B cell (primary cell): ENCODE data around the gene ADAMTS20. TPM values are rescaled to one million over a fixed set of nuclear protein-coding genes. Genes with fewer than 3 reads are reported as not detected.
"Not testable (repeated sequence)": the region's sequence is repeated elsewhere in the genome, so short reads cannot be mapped to it uniquely, and the experiment has no call there.

Experiments used
- ATAC-seq: fragments of 200-7000 bp; cut with Tn5 transposase; one replicate; pipeline ENCODE4 v1.10.0; 2021; ENCODE audit warnings: low read depth, mild to moderate bottlenecking, moderate number of reproducible peaks, moderate library complexity
- CTCF ChIA-PET: fragments of 350-600 bp; sonication (Branson Sonifier 250); formaldehyde crosslinking; loops from one replicate; lab custom pipeline; 2021; ENCODE audit warnings: antibody characterized with exemption, inconsistent platforms; lab: Charles Lee
- POLR2A ChIA-PET: fragments of 350-600 bp; sonication (Branson Sonifier 250); formaldehyde crosslinking; loops from one replicate; lab custom pipeline; 2021; ENCODE audit warnings: antibody characterized with exemption; lab: Charles Lee
- DNase-seq: peaks from one replicate; pipeline ENCODE4 v3.0.0; 2013
- H2AFZ ChIP-seq: 2 replicates; pipeline ENCODE4 v1.6.1; 2012; ENCODE audit warnings: mild to moderate bottlenecking, low read depth, low read length; ENCODE audit not compliant: insufficient read depth, poor library complexity, severe bottlenecking
- H3K27ac ChIP-seq, 2 donors: 1 replicate in 1 of 2; 2 replicates in 1 of 2; pipeline ENCODE4 v1.5.1; 2012 to 2013; ENCODE audit warnings: low read length in 2 of 2, mild to moderate bottlenecking in 2 of 2, moderate library complexity in 1 of 2
- H3K27me3 ChIP-seq, 4 experiments: fragments of 200-600 bp in 1 of 4; sonication (generic) in 1 of 4; replicated peaks in 1 of 4; 1 replicate in 2 of 4; 2 replicates in 2 of 4; pipeline versions ENCODE4 v1.6.1 to v1.7.0; 2013 to 2016; ENCODE audit warnings: low read length in 3 of 4, mild to moderate bottlenecking in 2 of 4, mixed read lengths in 1 of 4, moderate library complexity in 1 of 4; ENCODE audit not compliant: insufficient read depth in 4 of 4, control insufficient read depth in 3 of 4; ENCODE audit errors: control extremely low read depth in 1 of 4
- H3K36me3 ChIP-seq, 2 experiments: replicated peaks in 1 of 2; 1 replicate in 1 of 2; 2 replicates in 1 of 2; pipeline versions ENCODE4 v1.6.1 to v1.7.1; 2013; ENCODE audit warnings: low read length in 1 of 2; ENCODE audit not compliant: insufficient read depth in 2 of 2, control insufficient read depth in 1 of 2; ENCODE audit errors: control extremely low read depth in 1 of 2, extremely low read depth in 1 of 2
- H3K4me1 ChIP-seq, 2 donors: fragments of 200-600 bp in 1 of 2; sonication (generic) in 1 of 2; 1 replicate in 1 of 2; 2 replicates in 1 of 2; pipeline versions ENCODE4 v1.5.1 to v1.6.1; 2013 to 2017; ENCODE audit warnings: low read length in 2 of 2; ENCODE audit not compliant: control insufficient read depth in 2 of 2, insufficient read depth in 2 of 2
- H3K4me2 ChIP-seq: replicated peaks from 2 replicates; pipeline ENCODE3; 2012; ENCODE audit warnings: mild to moderate bottlenecking, low read depth, low read length; ENCODE audit not compliant: poor library complexity, severe bottlenecking
- H3K4me3 ChIP-seq, 5 experiments: fragments of 200-600 bp in 1 of 5; sonication (generic) in 1 of 5; 1 replicate in 3 of 5; 2 replicates in 2 of 5; pipeline versions ENCODE4 v1.5.1 to v1.7.0; 2011 to 2016; ENCODE audit warnings: low read length in 4 of 5, mild to moderate bottlenecking in 4 of 5, low read depth in 2 of 5, control low read depth in 1 of 5, moderate library complexity in 1 of 5; ENCODE audit not compliant: insufficient read depth in 1 of 5; ENCODE audit errors: control extremely low read depth in 1 of 5, extremely low read depth in 1 of 5
- H3K79me2 ChIP-seq: fragments of 200-600 bp; sonication (generic); one replicate; pipeline ENCODE4 v1.6.0; 2016; ENCODE audit warnings: low read length; ENCODE audit not compliant: control insufficient read depth, insufficient read depth
- H3K9ac ChIP-seq: fragments of 200-600 bp; sonication (generic); 2 replicates; pipeline ENCODE4 v1.6.1; 2017; ENCODE audit warnings: mild to moderate bottlenecking, low read length, moderate library complexity
- H3K9me3 ChIP-seq, 3 donors: one replicate each; pipeline versions ENCODE4 v1.6.1 to v1.7.1; 2013; ENCODE audit warnings: low read length in 2 of 3; ENCODE audit not compliant: control insufficient read depth in 2 of 3, insufficient read depth in 1 of 3; ENCODE audit errors: control extremely low read depth in 1 of 3
- H4K20me1 ChIP-seq: 2 replicates; pipeline ENCODE4 v1.6.0; 2012; ENCODE audit warnings: mild to moderate bottlenecking, low read length; ENCODE audit not compliant: insufficient read depth, control insufficient read depth, poor library complexity, severe bottlenecking
- H3K27ac Mint-ChIP-seq: one replicate; pipeline ENCODE4 v1.8.0; 2021; ENCODE audit warnings: mixed read lengths
- H3K27me3 Mint-ChIP-seq: one replicate; pipeline ENCODE4 v1.8.0; 2021; ENCODE audit warnings: mixed read lengths
- H3K4me1 Mint-ChIP-seq: one replicate; pipeline ENCODE4 v1.8.0; 2021; ENCODE audit warnings: mixed read lengths
- H3K4me3 Mint-ChIP-seq: one replicate; pipeline ENCODE4 v1.8.0; 2021; ENCODE audit warnings: mixed read lengths
- H3K9me3 Mint-ChIP-seq: one replicate; pipeline ENCODE4 v1.8.0; 2022; ENCODE audit warnings: mixed read lengths; ENCODE audit not compliant: insufficient read depth
- EZH2 ChIP-seq: IDR thresholded peaks from 2 replicates; pipeline ENCODE4 v1.6.1; 2012; ENCODE audit warnings: borderline replicate concordance, low read depth, mild to moderate bottlenecking, moderate library complexity, low read length; ENCODE audit not compliant: insufficient read depth, poor library complexity, severe bottlenecking
- WGBS: methylation state at CpG from one replicate; pipeline ENCODE4 v1.1.5; 2013; ENCODE audit warnings: missing lambda C conversion rate; ENCODE audit not compliant: insufficient coverage; 5-methylcytosine and 5-hydroxymethylcytosine counted together
- intact Hi-C: fragments of 100-400 bp; cut with micrococcal nuclease; formaldehyde crosslinking; loops from one replicate; pipeline ENCODE4 v1.10.0; 2022
- polyA plus RNA-seq: library from polyadenylated mRNA; depleted of rRNA; stranded (reverse); fragments of >200 nt; gene quantifications from 2 replicates; pipeline ENCODE4 v1.2.3, GENCODE V29; 2012
- total RNA-seq, 2 donors: library from RNA; stranded (reverse); fragments of 120-200 nt in 1 of 2; gene quantifications; 1 replicate in 1 of 2; 2 replicates in 1 of 2; pipeline versions ENCODE4 v1.2.3 to v1.2.4, GENCODE V29; 2013 to 2022
- TF ChIP-seq, protein P1 (sequence below): fragments of 200-600 bp; IDR thresholded peaks from one replicate; pipeline ENCODE4 v1.8.0; 2022; ENCODE audit warnings: antibody characterized with exemption, mild to moderate bottlenecking

The ADAMTS20 gene
- total and polyA plus RNA-seq, 2 donors (not counting 1 experiment from before 2014, with no cell fraction given), result not detected

DNA sequence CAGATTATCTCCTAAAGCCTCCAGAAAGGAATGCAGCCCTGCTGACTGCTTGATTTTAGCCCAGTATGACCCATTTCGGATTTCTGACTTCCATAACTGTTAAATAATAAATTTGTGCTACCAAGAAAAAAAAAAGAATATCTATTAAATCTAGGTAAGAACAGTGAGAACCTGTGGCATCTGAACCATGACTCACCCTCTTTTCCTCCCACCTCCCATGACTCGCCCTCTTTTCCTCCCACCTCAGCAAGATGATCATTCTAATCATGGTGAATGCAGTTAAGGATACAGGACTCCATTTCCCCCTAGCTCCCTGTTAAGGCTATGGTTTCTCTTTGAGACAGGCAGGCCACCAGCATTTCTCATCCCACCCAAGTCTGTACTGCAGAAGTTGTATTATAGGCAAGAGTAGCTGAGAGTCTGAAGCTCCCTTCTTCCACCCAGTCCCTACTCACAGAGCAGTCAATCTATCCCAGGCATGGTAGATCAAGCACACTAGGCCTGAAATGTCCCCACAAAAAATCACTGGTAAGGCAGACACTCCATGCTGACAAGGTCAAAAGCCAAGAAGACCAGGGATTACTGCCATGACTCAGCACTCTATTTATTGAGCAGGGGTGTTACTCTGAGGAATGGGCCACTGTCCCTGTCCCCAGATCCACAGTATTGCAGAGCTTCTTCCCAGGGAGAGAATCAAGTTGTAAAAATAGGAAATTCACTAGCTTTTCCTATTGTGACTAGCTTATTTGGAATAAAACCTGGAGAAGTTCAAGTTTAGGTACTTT lies 188.9 kb downstream of the ADAMTS20 start:
- H3K9ac ChIP-seq, result no peak overlapping the region
- H3K4me3 ChIP-seq, result no peak overlapping the region
- TF ChIP-seq, protein P1, sequence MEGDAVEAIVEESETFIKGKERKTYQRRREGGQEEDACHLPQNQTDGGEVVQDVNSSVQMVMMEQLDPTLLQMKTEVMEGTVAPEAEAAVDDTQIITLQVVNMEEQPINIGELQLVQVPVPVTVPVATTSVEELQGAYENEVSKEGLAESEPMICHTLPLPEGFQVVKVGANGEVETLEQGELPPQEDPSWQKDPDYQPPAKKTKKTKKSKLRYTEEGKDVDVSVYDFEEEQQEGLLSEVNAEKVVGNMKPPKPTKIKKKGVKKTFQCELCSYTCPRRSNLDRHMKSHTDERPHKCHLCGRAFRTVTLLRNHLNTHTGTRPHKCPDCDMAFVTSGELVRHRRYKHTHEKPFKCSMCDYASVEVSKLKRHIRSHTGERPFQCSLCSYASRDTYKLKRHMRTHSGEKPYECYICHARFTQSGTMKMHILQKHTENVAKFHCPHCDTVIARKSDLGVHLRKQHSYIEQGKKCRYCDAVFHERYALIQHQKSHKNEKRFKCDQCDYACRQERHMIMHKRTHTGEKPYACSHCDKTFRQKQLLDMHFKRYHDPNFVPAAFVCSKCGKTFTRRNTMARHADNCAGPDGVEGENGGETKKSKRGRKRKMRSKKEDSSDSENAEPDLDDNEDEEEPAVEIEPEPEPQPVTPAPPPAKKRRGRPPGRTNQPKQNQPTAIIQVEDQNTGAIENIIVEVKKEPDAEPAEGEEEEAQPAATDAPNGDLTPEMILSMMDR, result no peak
- TF ChIP-seq EZH2, result no peak
- no peaks in the 10 kb centered on the region for H4K20me1 ChIP-seq
- no peaks in the 10 kb centered on the region for H3K27me3 ChIP-seq
- no peaks in the 10 kb centered on the region for H3K36me3 ChIP-seq
- H3K79me2 ChIP-seq, result no peaks in the 10 kb centered on the region
- CTCF ChIA-PET, result no interaction called here
- POLR2A ChIA-PET, result no interaction called here
- H3K27ac ChIP-seq, result no peak overlapping the region
- no peaks in the 10 kb centered on the region for H3K4me1 ChIP-seq
- no peak overlapping the region for H2AFZ ChIP-seq
- Mint-ChIP-seq H3K27ac (no peak overlapping the region), H3K4me1 (no peaks in the 10 kb centered on the region), H3K27me3 (no peaks in the 10 kb centered on the region), H3K9me3 (no peaks in the 10 kb centered on the region), H3K4me3 (no peak overlapping the region)
- H3K9me3 ChIP-seq, result no peaks in the 10 kb centered on the region
- DNase-seq (no peak), ATAC-seq (no peak)
- no CpG with 5 or more reads among the region's 2 CpGs for WGBS
- intact Hi-C loops, result no loop called here
- H3K4me2 ChIP-seq, result no peak overlapping the region

DNA sequence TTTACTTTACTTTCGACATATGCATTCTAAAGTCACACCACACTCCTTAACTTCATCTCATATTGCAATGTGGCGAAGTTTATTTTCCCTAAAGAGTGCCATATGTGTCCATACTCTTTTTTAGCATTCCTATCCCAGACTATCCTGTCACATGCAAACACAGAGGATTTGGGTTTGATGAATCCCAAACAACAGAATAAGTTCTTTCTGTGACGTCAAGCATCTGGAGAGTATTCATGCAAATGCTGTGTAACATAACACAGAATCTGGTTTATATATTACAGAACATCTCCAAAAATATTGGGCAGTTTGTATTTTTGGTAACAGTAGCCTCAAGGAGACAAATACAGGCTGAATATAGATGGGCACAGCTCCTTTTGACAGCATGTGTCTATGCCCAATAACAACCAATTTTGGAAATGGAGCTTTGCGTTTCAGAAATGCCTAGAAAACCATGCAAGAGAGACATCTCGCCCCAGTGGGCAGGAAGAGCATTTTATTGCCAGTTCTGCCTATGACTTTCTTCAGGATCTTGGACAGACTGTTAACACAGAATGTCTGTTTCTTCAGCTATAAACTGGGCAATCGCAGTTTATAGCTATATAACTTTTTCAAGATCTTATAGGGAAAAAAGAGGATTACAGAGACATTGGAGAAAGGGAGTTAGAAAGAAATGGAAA lies 190.8 kb downstream of the ADAMTS20 start:
- no peaks in the 10 kb centered on the region for H3K9me3 Mint-ChIP-seq
- DNase-seq, result no peak
- Histone ChIP-seq H3K9ac (no peak overlapping the region), H3K27me3 (no peaks in the 10 kb centered on the region), H3K27ac (no peak overlapping the region), H3K9me3 (no peaks in the 10 kb centered on the region), H3K36me3 (no peaks in the 10 kb centered on the region), H3K4me2 (no peak overlapping the region), H3K4me3 (no peak overlapping the region), H3K79me2 (no peaks in the 10 kb centered on the region), H3K4me1 (no peaks in the 10 kb centered on the region), H2AFZ (no peak overlapping the region), H4K20me1 (no peaks in the 10 kb centered on the region)
- H3K27ac Mint-ChIP-seq, result no peak overlapping the region
- WGBS, result 93% methylated on average over 3 of the region's 6 CpGs
- no peaks in the 10 kb centered on the region for H3K27me3 Mint-ChIP-seq
- POLR2A ChIA-PET, result no interaction called here
- intact Hi-C loops, result no loop called here
- TF ChIP-seq, protein P1, result no peak
- no peak for TF ChIP-seq EZH2
- H3K4me3 Mint-ChIP-seq, result no peak overlapping the region
- H3K4me1 Mint-ChIP-seq, result no peaks in the 10 kb centered on the region
- no peak for ATAC-seq
- CTCF ChIA-PET, result no interaction called here

DNA sequence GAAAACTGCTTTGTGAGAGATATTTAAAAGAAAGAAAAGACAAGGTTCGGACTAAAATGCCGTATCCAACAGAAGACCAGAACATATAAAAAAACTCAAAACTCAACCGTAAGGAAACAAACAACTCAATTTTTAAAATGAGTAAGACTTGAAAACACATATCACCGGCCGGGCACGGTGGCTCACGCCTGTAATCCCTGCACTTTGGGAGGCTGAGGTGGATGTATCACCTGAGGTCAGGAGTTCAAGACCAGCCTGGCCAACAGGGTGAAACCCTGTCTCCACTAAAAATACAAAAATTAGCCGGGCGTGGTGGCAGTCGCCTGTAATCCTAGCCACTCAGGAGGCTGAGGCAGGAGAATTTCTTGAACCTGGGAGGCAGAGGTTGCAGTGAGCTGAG lies 192.0 kb downstream of the ADAMTS20 start:
- H3K4me3 Mint-ChIP-seq, H3K4me1 Mint-ChIP-seq, DNase-seq, H3K79me2 ChIP-seq, H3K4me1 ChIP-seq, H3K9me3 ChIP-seq, H3K9ac ChIP-seq, H3K4me3 ChIP-seq, H3K36me3 ChIP-seq, intact Hi-C loops, POLR2A ChIA-PET, H3K27me3 ChIP-seq, CTCF ChIA-PET, H3K4me2 ChIP-seq, H3K9me3 Mint-ChIP-seq, H3K27me3 Mint-ChIP-seq, ATAC-seq, H4K20me1 ChIP-seq, H3K27ac ChIP-seq, H3K27ac Mint-ChIP-seq, H2AFZ ChIP-seq: not testable (repeated sequence)
- 100% methylated on average over 4 of the region's 10 CpGs for WGBS
